Superior temporal gyrus (tissue), 1 donor: ENCODE results near the gene PPP1R1B.
A peak's percentile ranks its signal among the peaks of the same experiment; 100 is the strongest.

ENCODE experiments used
- DNase-seq: peaks from one replicate; pipeline ENCODE4 v3.0.0-alpha.2; 2016; ENCODE audit errors: extremely low spot score

Gene PPP1R1B

DNA sequence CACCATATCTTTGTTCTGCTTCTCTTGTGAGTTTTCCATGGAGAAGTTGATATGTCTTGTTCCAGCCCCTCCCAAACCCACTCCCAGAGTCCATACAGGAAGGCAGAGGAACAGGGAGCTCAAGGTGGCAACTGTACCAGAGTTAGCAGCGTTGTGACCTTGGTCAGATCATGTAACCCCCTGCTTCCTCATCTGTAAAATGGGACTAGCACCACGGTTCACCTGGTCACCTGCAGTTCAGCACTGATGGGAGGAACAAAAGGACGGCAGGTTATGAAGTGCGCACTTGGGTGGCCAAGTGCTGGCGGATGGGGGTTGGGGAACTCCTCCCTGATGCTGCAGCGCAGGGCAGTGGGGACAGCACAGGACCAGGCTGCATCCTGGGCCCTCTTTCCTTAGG lies 11.3 kb upstream of the PPP1R1B start:
- no peak for DNase-seq

DNA sequence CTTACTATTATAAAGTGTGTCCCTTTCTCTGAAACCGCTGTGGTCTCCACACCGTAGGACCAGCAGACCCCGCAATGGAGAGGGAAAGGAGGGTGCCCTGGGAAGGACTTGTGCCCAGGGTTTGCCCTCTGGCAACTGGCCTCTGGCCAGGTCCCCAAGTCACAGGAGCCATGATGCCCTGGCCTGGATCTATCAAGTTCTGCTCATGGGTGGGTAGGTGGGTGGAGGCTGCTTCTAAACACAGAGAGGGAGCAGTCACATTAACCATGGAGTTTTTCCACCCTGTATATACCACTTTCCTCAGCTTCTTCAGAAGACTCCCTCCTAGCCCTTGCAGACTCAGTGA lies 9.7 kb upstream of the PPP1R1B start:
- DNase-seq: no peak

DNA sequence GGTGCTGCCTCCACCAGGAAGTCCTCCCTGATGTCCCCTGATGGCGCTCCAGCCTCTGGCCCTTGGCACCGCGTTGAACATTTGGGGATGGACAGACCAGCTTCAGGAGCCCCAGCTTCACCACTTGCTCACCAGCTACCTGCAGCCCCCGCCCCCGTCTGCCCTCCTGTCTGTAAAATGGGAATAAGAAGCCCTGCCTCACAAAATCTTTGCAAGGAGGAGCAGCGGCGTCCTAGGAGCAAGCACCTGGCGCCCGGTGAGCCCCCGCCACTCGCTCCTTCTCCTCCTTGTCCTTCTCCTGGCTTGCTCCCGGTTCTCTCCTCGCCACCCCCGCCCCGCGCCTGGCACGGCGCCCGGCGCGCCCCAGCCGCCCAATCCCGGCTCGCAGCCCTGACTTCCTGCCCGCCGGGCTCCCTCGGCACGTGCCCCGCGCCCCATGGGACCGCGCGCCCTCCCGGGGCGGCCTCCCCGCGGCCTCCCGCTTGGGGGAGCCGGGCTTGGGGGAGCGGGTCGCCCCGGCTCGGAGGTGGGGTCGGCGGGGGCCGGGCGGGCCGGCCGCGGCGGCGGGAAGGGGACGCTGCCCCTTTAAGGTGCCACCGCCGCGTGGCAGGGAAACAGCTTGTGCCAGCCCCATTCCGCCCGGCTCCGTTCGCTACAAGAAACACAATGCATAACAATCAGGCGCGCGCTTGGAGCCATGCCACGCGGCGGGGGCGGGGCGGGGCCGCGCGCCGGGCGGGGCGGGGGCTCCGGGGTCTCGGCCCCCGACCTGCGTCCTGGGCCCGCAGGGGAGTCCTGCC lies 9.1 kb upstream of the PPP1R1B start:
- no peak for DNase-seq

DNA sequence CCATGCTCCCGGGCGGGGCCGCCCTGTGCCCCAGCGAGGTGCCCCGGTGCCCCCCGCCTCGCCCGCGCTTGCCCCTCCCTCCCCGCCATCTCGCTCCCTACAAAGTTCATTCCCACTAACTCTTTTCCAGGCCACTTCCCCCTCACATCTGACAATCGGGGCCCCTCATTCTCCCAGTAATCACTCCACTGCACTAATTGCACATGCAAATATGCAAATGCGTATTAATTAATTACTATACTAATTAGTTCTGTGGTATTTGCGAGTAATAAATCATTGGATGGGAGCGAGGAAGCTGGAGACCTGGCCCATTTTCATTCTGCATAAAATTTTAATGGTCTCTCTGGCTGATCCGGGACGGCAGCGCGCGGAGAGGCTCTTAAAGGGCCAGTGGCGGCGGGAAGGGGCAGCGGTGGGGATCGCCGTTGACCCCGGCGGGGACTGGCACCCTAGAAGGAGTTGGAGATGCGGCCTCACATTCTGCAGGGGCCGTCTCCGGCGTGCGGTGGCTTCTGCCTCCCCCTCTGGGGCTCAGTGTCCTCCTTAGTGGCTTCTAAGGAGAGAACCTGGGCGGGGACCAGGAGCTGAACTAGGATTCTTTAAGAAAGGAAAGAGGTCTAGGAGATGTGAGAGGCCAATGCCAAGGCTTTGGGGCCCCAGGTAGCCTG lies 8.4 kb upstream of the PPP1R1B start:
- no peak for DNase-seq

DNA sequence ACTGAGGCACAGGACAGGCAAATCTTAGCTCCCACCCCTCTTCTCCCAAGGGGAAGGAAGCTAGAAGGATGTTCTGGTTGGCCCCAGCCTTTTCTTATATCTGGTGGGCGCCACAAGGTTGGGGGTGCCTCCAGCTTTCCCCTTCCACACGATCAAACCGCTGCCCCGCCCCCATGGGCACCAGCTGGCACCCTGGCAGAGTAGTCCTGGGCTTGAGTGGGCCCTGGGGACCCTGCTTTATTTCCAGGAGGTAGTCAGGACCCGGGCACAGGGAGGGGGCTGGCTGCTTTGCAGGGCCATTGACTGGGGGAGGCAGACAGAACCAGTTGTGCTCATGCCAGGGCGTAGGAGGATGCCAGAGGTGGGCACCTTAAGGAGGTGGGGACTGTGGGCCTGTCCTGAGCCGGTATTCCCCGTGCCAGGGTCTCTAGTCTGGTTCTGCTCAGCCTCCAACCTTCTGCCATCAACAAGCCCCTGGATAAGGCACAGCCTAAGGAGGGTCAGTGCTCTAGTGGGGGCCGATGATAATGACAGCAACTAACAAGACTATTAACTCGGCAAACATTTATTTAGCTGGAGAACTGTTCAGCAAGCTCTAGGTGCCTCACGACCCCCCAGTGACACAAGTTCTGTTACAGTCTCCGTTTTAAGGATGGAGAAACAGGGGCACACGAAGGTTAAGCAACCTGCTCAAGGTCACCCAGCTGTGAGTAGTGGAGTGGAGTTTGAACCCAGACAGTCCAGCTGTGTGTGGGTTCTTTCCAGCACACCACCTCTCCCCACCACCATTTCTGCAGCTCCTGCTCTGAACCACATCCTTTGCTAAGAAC lies 7.6 kb upstream of the PPP1R1B start:
- no peak for DNase-seq

DNA sequence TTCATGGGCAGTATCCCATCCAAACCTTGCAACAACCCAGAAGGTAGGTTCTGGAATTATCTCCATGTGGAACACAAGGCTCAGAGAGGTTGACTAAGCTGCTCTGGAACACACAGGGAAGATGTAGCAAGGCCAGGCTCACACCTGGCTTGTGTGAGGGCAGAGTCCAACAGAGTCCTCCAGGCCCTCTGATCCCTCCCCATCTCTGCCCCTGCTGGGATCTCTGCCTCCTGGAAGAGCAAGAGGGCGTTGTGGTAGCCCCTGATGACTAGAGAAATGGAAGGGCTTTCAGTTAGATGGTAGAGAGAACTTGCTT lies 7.0 kb upstream of the PPP1R1B start:
- DNase-seq: no peak

DNA sequence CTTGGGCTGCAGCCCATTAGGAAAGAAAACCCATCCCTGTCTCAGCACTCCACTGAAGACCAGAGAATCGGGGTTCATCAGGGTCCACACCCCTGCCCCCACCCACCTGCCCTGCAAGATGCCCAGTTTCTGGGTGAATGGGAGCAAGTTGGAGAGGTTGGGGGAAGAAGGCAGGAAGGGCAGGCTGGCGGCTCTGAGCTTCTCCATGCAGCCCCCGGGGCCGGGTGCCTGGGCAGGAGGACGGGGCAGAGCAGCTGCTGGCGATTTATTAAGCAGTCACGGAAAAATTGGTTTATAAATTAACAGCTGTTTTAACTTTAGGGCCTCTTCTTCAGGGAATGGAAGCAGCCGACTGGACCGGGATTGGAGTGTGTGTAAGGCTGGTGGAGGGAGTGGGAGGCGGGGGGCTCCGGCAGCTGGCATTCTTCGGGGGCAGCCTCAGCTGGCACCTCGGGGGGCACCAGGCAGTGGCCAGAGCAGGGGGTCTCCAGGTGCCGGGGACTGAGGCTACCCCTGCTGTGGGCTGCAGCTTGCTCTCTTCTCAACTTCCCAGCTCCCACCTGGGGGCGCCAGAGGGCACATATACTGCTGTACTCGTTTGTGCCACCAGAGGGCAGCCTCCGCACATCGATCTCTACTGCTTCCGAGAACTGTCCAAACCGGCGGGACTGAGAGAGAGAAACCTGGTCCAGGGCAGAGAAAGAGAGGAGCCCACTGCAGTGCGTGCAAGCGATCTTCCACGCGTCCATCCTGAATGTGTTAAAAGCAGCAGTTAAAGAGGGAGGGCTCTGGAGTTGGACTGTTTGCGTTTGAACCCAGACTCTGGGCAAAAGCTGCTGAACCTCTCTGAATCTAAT lies 5.0 kb upstream of the PPP1R1B start:
- peak; percentile 97 for DNase-seq

DNA sequence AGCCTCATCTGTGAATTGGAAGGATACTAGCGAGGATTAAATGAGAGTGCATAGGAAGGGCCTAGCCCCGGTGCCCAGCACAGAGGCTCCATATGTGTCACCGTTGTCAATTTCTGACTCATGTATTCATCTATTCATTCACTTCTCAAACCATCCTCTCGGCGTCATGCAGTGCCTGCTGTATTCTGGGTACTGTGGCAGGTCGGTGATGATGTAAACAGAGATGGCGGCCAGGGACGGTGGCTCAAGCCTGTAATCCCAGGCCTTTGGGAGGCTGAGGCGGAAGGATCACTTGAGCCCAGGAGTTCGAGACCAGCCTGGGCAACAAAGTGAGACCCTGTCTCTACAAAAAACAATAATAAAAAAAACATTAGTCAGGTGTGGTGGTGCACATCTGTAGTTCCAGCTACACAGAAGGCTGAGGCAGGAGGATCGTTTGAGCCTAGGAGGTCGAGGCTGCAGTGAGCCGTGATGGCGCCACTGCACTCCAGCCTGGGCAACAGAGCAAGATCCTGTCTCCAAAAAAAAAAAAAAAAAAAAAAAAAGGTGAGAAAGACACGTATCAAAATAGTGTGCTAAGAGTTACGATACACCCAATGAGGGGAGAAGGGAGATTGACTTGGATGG lies 4.3 kb upstream of the PPP1R1B start:
- DNase-seq: no peak

GRCh38 chr17:39623356-39623950 lies 3.3 kb upstream of the PPP1R1B start:
- DNase-seq: peak; percentile 92

DNA sequence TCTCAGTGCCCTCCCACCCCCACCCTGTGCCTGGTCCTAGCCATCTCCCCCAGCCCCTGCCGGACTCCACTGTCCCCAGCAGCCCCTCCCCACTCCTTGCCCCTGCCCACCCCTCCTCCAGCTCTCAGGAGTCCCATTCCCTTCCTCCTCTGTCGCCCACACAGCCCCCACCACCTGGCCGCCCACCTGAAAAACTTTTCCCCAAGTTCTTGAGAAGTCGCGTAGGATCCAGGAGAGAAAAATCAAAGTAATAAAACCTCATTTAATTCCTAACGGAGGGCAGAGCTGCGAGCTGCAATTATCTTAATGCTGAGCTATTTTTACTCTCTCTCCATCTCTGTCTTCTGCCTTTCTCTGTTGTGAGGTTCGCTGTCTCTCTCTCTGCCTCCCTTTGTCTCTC lies 2.4 kb upstream of the PPP1R1B start:
- DNase-seq: no peak

GRCh38 chr17:39625198-39625785 lies 1.5 kb upstream of the PPP1R1B start:
- DNase-seq: no peak

DNA sequence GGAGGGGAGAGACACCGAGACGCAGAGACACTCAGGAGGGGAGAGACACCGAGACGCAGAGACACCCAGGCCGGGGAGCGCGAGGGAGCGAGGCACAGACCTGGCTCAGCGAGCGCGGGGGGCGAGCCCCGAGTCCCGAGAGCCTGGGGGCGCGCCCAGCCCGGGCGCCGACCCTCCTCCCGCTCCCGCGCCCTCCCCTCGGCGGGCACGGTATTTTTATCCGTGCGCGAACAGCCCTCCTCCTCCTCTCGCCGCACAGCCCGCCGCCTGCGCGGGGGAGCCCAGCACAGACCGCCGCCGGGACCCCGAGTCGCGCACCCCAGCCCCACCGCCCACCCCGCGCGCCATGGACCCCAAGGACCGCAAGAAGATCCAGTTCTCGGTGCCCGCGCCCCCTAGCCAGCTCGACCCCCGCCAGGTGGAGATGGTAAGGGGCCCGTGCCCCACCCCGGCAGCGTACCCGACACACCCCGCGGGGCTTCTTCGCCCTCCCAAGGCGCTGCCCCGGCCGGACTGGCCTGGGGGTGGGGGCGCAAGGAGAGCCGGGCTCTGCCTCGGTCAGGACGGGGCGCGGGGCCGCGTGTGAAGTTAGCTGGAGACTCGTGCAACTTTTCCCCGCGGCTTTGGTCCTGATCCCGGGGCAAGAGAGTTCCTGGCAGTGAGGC lies 427 bp downstream of the PPP1R1B start:
- no peak for DNase-seq

DNA sequence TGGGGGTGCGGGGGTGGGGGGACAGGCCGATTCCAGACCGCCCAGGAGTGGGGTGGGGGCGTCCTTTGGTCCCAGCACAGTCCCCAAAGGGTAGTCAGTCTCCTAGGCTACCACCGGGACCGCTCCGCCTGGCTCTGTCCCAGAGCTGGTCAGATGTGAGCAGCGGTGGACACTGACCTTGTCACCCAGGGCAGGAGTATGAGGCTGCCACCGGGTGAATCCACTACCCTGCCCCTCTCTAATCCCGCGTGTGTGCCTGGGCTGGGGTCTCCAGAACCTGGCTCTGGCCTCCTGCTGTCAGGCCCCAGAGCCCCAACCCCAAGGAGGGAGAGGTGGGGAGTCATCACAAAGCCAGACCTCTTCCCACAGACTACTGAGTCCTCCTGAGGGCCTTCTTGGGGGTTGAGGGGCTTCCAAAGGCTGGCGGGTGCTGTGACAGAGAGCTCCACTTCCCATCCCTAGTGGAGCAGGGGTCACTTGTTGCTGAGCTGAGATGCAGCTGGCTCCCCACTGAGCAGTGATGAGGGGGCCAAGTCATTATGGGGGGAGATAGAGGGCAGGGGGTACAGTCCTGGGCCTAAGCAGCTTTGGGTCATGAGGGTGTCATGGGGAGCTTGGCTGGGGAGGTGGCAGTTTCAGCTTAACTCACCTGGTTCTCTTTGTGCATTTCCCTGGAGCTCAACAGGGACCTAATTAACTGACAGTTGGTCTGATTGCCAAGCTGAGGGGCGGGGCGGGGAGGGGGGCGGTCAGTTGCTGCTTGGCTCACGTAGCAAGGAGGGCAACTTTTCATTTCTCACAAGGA lies 1.2 kb downstream of the PPP1R1B start:
- DNase-seq: no peak

- DNase-seq: no peak
Measured at GRCh38 chr17:39628655-39629493, 2.1 kb downstream of the PPP1R1B start.

GRCh38 chr17:39629494-39629880 lies 2.7 kb downstream of the PPP1R1B start:
- no peak for DNase-seq

DNA sequence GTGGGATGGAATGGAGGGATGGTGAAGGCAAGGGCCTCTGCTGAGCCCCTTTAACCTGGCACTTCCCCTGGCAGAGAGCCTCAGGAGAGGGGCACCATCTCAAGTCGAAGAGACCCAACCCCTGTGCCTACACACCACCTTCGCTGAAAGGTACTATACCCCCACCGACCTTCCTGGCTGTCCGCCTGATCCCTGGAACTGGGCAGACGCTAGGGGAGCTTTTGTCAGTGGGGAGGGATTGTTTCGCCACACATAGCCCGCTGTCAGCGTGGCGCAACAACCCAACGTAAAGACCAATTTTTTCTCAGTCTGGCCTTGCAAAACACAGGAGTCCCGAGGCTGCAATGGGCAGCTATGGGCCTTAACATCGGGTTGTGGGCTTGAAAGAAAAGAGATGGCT lies 3.1 kb downstream of the PPP1R1B start:
- DNase-seq: no peak

DNA sequence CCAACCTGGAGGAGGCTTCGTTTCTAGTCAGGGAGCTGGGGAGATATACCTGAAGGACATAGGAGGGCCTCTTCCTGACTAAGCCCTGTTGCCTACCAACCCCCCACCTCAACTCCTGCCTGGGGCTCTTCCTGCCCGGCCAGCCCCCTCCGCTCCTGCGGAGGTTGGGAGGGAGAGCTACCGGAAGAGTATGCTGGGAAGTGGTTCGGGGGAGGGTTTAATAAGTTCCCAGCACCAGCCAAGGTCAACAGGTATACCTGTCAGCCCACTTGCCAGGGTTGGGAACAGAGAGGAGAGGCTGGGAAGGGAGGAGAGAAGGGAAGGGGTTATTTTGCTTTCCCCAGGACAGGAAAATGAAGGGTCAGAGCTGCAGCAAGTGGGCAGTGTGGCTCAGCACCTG lies 4.7 kb downstream of the PPP1R1B start:
- DNase-seq: no peak

DNA sequence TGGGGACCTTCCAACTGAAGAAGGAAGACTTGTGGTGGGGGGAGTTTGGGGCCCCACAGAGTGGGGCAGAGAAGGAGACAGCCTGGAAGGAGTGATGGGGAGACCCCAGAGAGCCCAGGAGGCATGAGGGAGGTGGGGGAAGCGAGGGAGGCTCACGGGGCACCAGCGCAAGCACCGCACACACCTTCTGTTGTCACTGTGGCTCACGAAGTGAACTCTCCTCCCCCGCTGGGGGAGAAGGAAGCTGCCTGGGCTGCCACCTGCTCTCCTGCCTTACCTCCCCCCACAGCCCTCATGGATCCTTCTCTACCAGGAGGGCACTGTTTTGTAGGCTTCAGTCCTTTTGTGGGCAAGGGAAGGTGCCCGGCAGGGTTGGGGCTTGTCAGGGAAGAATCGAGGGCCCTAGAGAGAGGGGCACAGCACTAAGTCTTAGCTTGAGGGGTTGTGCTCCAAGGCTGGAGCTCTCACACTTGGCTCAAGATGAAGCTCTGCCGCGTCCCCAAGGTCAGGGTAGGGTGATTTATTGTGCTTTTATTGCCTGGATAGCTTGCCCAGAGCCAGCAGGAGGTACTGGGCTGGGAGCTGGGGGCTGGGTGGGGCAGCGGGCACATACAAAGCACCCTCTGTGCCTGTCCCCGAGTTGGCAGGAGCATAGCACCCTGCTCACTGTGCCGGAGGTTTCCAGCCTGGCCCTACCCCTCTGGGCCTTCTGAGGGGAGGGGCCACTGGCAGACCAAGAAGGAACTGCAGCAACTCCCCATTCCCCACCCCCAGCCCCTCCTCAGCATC lies 5.6 kb downstream of the PPP1R1B start:
- no peak for DNase-seq
